ENCODE measurements around the gene MBD1. TPM values are rescaled to one million over a fixed set of nuclear protein-coding genes. Genes with fewer than 3 reads are reported as not detected.
"Not testable (repeated sequence)": the region's sequence is repeated elsewhere in the genome, so short reads cannot be mapped to it uniquely, and the experiment has no call there.

The MBD1 gene
- polyA plus RNA-seq, 4 donors, result 60.6 to 71.2 (median 64.0) TPM

GRCh38 chr18:50297621-50298442, 16.5 kb upstream of the MBD1 start:
- peak; percentile 60 to 70 (median 62) for DNase-seq (ENCODE audit: low read depth in 4 of 4, low spot score in 3 of 4)

GRCh38 chr18:50293039-50293438, 11.7 kb upstream of the MBD1 start:
- DNase-seq (ENCODE audit: low read depth in 4 of 4, low spot score in 3 of 4), result no peak

GRCh38 chr18:50289108-50289443, 7.8 kb upstream of the MBD1 start:
- no peak for DNase-seq (ENCODE audit: low read depth in 4 of 4, low spot score in 3 of 4)

- DNase-seq (ENCODE audit: low read depth in 4 of 4, low spot score in 3 of 4), result not testable (repeated sequence)
Measured at GRCh38 chr18:50288348-50289107, 7.2 kb upstream of the MBD1 start.

DNA sequence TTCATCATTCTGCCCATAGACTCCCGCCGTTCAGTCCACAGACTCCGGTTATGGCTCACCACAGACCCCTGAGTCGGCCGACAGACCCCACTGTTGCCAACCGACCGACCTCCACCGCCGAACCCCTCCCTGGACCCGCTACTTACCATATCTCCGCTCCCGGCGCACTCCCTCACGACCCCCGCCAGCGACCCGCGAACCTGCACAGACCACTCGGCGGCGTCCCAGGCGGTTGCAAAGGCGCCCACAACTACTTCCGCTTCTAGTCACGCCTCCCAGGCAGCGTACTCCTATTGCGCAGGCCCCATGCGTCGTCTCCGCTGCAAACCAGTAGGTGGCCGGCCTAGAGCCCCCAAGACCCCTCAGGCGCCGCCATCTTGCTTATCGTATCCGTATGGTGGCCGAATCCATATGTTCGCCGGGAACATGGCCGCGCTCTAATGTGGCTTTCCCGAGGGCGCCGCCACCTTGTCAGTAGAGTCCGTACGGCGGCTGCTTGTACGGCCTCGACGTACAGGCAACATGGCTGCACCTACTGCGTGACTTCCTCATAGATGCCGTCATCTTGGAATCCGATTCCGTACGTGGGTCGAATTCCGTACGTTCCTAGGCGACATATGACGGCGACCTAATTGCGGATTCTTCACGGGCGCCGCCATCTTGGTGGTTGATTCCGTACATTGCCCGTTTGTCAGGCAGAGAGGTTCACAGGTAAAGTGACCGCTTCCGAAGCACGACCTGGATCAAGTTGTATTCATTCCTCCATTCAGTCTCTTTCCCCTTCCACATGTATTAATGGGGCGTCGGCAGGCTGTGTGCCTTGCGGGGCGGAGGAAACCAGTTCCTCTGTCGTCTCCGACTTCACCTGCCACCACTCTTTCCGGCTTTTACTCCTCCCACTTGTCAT, 6.4 kb upstream of the MBD1 start, which contains the start of gene CXXC1:
Gene CXXC1 (minus strand): TSS at position 252 of the 907 bp plus-strand sequence. CDS start 103 bp downstream, at position 149.
- DNase-seq (ENCODE audit: low read depth in 4 of 4, low spot score in 3 of 4), result peak; percentile 96 to 99 (median 98)

DNA sequence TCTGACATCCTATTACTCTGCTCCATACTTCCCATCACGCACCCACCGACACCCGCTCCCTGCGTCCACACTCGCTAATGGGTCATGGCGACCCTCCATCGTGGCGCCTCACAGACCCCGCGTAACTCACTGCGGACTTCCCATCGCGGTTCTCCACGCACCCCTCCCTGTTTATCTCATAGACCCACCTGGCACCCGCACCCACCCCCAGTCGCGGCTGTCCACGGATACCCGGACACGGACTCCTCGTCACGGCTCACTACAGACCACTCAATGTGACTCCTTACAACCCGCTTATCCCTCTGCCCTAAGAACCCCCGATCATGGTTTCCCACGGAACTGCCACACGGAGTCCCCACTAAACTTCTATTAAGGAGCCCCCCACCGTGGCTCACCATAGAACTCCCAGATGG, 5.7 kb upstream of the MBD1 start:
- no peak for DNase-seq (ENCODE audit: low read depth in 4 of 4, low spot score in 3 of 4)

DNA sequence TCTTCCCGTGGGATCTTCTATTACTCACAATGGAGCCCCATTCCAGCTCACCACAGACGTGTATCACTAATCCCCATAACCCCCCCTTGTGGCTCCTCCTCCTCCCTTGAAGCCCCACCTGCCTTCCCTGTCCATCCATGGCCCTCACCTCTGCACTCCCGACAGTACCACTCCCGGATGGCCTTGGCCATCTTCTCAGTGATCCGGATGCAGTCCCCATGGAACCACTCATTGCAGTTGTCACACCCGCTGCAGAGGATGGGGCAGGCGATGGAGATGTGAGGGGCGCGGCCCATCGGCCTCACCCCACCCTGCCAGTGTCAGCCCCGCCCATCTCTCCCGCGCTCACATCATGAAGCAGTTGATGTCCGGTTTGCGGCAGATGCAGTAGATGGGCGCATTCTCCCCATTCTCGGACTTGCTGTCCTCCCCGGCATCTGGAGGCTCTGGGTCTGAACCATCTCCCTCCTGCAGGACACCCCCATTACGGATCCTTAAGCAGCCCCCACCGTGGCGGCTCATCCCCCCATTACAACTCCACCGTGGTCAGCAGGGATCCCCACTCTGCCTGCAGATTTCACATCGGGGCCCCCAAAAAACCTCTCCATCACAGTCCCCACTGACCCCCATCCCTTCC, 5.2 kb upstream of the MBD1 start:
- DNase-seq (ENCODE audit: low read depth in 4 of 4, low spot score in 3 of 4), result no peak

- no peak for DNase-seq (ENCODE audit: low read depth in 4 of 4, low spot score in 3 of 4)
Measured at GRCh38 chr18:50285631-50286321, 4.5 kb upstream of the MBD1 start.

DNA sequence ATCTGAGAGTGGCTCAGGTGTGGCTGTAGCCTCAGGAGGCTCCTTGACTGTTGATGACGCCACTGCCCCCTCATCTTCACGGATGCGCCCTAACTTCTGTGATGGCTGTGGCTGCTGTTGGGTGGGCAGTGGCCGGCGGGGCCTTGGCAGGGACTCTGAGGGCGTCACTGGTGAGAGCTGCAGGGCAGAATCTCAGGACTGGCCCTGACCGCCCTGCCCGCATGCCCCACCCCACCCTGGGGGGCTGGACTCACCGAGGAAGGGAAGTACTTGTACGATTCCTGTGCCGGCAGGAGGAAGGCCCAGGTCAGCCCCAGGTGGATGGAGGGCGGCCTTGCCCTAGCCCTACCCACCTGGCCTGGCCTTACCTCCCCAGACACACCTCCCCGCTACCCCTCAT, 3.7 kb upstream of the MBD1 start:
- no peak for DNase-seq (ENCODE audit: low read depth in 4 of 4, low spot score in 3 of 4)

- no peak for DNase-seq (ENCODE audit: low read depth in 4 of 4, low spot score in 3 of 4)
Measured at GRCh38 chr18:50284255-50284885, 3.0 kb upstream of the MBD1 start.

GRCh38 chr18:50283469-50284209, 2.3 kb upstream of the MBD1 start:
- DNase-seq (ENCODE audit: low read depth in 4 of 4, low spot score in 3 of 4), result no peak

DNA sequence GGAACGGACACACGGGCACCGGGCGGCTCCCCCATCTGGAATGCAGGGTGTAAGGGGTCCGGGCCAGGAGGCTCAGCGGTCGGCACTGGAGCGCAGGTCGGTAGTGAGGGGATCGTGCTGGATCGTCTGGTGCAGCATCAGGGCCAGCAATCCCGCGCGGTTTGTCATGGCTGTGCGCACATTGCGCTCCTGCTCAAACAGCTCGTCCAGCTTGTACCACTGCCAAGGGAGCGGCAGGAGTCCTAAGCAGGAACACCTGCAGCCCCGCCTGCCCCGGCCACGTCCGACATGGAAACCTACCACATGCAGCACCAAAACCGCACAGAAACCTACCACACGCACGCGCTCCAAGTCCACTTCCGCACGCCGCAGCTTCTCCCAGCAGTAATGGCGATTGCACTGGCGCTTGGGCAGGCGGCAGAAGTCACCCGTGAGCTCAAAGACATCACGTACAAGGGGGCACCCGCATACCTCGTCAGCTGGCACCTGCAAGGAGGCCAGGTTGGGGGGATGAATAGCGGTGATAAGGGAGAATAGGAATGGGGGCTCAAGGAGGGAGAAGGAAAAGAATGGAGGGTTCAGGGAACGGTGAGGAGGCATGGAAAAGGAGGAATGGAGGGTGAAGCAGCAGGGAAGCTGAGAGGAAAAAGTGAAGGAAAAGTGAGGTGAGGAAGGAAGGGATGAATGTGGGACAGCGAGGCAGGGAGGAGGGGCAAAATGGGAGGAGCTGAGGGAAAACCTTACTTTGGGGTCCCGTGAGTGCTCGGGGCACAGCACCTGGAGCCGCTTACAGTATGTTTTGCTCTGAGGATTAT, 1.4 kb upstream of the MBD1 start:
- no peak for DNase-seq (ENCODE audit: low read depth in 4 of 4, low spot score in 3 of 4)

DNA sequence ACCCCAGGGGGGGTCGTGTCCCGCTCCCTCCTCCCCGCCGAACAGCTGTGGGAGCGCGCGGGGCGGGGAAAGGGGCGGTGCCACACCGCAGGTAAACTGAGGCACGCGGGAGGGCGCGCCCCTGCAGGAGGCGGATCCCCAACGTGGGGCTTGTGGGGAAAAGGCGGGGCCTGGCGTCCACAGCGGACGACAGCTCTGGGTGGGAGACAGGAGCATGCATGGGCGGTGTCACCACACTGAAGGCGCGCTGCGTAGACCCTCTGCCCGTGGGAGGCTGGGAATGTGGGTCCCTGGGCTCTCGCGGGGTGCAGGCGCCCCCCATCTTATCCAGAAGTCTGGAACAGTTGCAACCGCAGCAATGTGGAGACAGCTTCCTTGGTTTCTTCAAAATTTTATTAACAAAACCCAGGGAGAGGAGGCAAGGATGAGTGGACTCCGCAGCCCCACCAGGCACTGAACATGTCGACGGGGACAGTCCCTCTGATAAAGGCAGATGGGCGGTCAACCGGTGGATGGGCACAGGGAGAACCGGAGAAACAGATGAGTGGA, 723 bp upstream of the MBD1 start:
- DNase-seq (ENCODE audit: low read depth in 4 of 4, low spot score in 3 of 4), result no peak

- DNase-seq (ENCODE audit: low read depth in 4 of 4, low spot score in 3 of 4), result no peak
Measured at GRCh38 chr18:50280707-50281294, 522 bp downstream of the MBD1 start.

DNA sequence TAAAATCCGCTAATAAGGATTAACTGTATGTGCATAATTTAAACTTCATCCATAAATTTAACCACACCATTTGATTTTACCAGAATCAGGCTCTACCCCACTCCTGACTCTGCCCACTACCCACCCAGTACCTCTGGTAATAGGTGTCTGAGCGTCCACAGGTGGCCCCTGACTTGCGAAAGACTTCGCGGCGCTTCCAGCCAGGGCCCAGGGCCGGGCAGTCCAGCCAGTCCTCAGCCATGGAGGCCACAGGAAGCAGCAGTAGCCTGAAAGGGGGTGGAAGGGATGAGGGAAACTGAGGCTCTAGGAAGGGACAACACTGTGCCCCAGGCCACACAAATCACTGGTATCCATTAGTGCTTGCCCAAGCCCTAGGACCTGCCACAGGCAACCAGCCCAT, 1.6 kb downstream of the MBD1 start:
- DNase-seq (ENCODE audit: low read depth in 4 of 4, low spot score in 3 of 4), result no peak

DNA sequence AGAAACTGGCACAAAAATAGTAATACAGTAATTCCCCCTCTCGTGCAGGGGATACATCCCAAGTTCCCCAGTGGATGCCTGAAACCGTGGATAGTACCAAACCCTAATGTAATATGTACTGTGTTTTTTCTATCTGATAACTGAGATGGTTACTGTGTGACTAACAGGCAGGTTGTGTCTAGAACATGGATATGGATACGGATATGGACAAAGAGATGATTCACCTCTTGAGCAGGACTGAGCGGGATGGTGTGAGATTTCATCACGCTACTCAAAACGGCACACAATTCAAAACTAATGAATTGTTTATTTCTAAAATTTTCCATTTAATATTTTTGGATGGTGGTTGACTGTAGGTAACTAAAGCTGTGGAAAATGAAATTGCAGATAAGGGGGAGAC, 3.4 kb downstream of the MBD1 start:
- DNase-seq (ENCODE audit: low read depth in 4 of 4, low spot score in 3 of 4), result no peak

DNA sequence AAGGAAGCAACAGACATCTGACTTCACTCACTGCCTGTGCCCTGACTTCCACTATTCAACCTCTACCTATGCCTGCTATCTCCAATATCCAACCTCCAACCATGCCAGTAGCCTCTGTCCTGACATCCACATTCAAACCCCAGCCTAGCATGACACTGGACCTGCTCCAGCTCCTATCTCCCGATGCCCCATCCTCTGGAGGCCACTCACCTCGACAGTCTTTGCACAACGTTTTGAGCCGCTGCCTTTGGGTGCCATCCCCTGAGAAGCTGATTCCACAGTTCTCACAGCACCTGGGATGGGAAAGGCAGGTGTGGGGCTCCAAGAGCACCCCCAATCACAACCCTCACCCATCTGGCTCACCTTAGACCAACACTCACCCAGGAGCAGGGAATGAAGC, 4.9 kb downstream of the MBD1 start:
- no peak for DNase-seq (ENCODE audit: low read depth in 4 of 4, low spot score in 3 of 4)

Measured in right renal pelvis (tissue), 4 donors.